Endothelial cell (in vitro differentiated cells): ENCODE results near the gene MSANTD2. TPM values are rescaled to one million over a fixed set of nuclear protein-coding genes. Genes with fewer than 3 reads are reported as not detected.
A peak's percentile ranks its signal among the peaks of the same experiment; 100 is the strongest.

Source experiments
- DNase-seq: peaks from one replicate; pipeline ENCODE4 v3.0.0; 2021; ENCODE audit warnings: low spot score
- H3K27ac Mint-ChIP-seq: one replicate; pipeline ENCODE4 v1.8.0; 2021; ENCODE audit warnings: mixed read lengths, inconsistent platforms; ENCODE audit not compliant: unreplicated experiment
- H3K27me3 Mint-ChIP-seq: one replicate; pipeline ENCODE4 v1.8.0; 2021; ENCODE audit warnings: mild to moderate bottlenecking, moderate library complexity, mixed read lengths, inconsistent platforms; ENCODE audit not compliant: unreplicated experiment
- H3K36me3 Mint-ChIP-seq: one replicate; pipeline ENCODE4 v1.8.0; 2021; ENCODE audit warnings: mild to moderate bottlenecking, low read depth, mixed read lengths, inconsistent platforms; ENCODE audit not compliant: unreplicated experiment
- H3K4me1 Mint-ChIP-seq: one replicate; pipeline ENCODE4 v1.8.0; 2021; ENCODE audit warnings: mild to moderate bottlenecking, mixed read lengths, inconsistent platforms; ENCODE audit not compliant: unreplicated experiment
- H3K4me3 Mint-ChIP-seq: one replicate; pipeline ENCODE4 v1.8.0; 2021; ENCODE audit warnings: mild to moderate bottlenecking, mixed read lengths, inconsistent platforms; ENCODE audit not compliant: unreplicated experiment
- H3K9me3 Mint-ChIP-seq: one replicate; pipeline ENCODE4 v1.8.0; 2021; ENCODE audit warnings: mixed read lengths, inconsistent platforms; ENCODE audit not compliant: unreplicated experiment
- CTCF ChIP-seq: fragments of 200-600 bp; sonication (generic); IDR thresholded peaks from one replicate; pipeline ENCODE4 v1.5.0; 2021; ENCODE audit warnings: antibody characterized with exemption; ENCODE audit not compliant: unreplicated experiment
- total RNA-seq: library from RNA; stranded (reverse); fragmentation: NEBNext Ultra II Directional; extraction: Animal tissue kit (Norgen Biotek cat#: 25700); gene quantifications from one replicate; pipeline ENCODE4 v1.2.1, GENCODE V29; 2021; ENCODE audit not compliant: unreplicated experiment

The MSANTD2 gene
- total RNA-seq, 1 donor from 2014 or later, result 32.4 TPM

- Mint-ChIP-seq H3K4me1 (peaks cover 28% of the 10 kb centered on the region), H3K27me3 (peaks cover 7% of the 10 kb centered on the region), H3K27ac (peak overlapping the region; percentile 91), H3K4me3 (peak overlapping the region; percentile 88), H3K9me3 (no peaks in the 10 kb centered on the region), H3K36me3 (peaks cover 11% of the 10 kb centered on the region)
- no peak for DNase-seq
- TF ChIP-seq CTCF, result no peak
These were observed 808 bp upstream of the MSANTD2 start for GRCh38 chr11:124801014-124801413.

- Mint-ChIP-seq H3K4me1 (peaks cover 28% of the 10 kb centered on the region), H3K27ac (peak overlapping the region; percentile 88), H3K4me3 (peak overlapping the region; percentile 92), H3K27me3 (peaks cover 7% of the 10 kb centered on the region), H3K9me3 (no peaks in the 10 kb centered on the region), H3K36me3 (no peaks in the 10 kb centered on the region)
- DNase-seq, result peak; percentile 57
- TF ChIP-seq CTCF, result no peak
These were observed 619 bp downstream of the MSANTD2 start for GRCh38 chr11:124799348-124800225.

- Mint-ChIP-seq H3K27ac (peak overlapping the region; percentile 88), H3K9me3 (no peaks in the 10 kb centered on the region), H3K36me3 (no peaks in the 10 kb centered on the region), H3K4me1 (peaks cover 28% of the 10 kb centered on the region), H3K27me3 (peaks cover 7% of the 10 kb centered on the region), H3K4me3 (peak overlapping the region; percentile 92)
- peak; percentile 24 for DNase-seq
- TF ChIP-seq CTCF, result no peak
These were observed 1.2 kb downstream of the MSANTD2 start for GRCh38 chr11:124798991-124799347.

- no peaks in the 10 kb centered on the region for H3K36me3 Mint-ChIP-seq
- no peak for DNase-seq
- H3K4me3 Mint-ChIP-seq, result no peak overlapping the region
- peaks cover 22% of the 10 kb centered on the region for H3K4me1 Mint-ChIP-seq
- peaks cover 7% of the 10 kb centered on the region for H3K27me3 Mint-ChIP-seq
- H3K27ac Mint-ChIP-seq, result no peak overlapping the region
- no peaks in the 10 kb centered on the region for H3K9me3 Mint-ChIP-seq
- no peak for TF ChIP-seq CTCF
These were observed 3.9 kb downstream of the MSANTD2 start for GRCh38 chr11:124796312-124796711.
